Measurements from ENCODE around the gene WBP1.

DNA sequence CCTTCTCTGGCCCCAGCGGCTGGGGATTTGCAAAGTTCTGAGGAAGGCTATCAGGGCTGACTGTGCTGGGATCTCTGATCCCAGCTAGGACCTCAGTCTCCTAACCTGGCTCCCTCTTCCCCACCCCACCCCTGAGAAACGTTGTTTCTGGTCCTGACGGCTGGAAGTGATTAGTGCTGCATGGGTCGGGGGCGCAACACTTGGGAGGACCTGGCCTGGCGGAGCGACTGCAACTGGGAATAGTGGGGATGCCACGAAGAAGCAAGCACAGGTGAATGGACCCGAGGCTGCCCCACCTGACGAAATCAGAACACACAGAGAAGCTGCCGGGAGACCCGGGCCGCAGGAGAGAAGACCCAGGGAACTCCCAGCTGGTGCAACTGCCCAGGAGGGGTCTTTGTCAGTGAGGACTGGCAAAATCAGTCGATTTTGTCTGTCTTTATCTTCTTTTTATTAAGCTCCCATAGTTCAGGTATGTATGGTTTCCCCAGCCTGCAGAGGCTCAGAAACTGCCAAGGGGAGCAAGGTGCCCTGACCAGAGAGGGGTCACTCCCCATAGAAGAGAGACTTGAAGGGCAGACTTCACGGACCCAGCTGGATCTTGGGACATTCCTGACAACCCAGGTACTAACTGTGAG is 41.8 kb downstream of the WBP1 start:
- TF ChIP-seq SIN3A (IDR thresholded peaks at IDR 0.05; ENCODE audit: borderline replicate concordance, insufficient read depth, low read depth, low read length) (no peak), POLR2AphosphoS5 (IDR thresholded peaks at IDR 0.05; ENCODE audit: low read depth, low read length) (no peak; the same call in 1 of the 2 replicates)
- TF ChIP-seq, protein P1, sequence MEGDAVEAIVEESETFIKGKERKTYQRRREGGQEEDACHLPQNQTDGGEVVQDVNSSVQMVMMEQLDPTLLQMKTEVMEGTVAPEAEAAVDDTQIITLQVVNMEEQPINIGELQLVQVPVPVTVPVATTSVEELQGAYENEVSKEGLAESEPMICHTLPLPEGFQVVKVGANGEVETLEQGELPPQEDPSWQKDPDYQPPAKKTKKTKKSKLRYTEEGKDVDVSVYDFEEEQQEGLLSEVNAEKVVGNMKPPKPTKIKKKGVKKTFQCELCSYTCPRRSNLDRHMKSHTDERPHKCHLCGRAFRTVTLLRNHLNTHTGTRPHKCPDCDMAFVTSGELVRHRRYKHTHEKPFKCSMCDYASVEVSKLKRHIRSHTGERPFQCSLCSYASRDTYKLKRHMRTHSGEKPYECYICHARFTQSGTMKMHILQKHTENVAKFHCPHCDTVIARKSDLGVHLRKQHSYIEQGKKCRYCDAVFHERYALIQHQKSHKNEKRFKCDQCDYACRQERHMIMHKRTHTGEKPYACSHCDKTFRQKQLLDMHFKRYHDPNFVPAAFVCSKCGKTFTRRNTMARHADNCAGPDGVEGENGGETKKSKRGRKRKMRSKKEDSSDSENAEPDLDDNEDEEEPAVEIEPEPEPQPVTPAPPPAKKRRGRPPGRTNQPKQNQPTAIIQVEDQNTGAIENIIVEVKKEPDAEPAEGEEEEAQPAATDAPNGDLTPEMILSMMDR (IDR thresholded peaks at IDR 0.05) = no peak
